DND-41 (cell line): ENCODE results near the gene DENND1A.

Source experiments
- ATAC-seq: fragments of 200-7000 bp; cut with Tn5 transposase; 3 replicates; pipeline ENCODE4 v1.9.1; 2021; ENCODE audit warnings: low read depth; ENCODE audit not compliant: insufficient read depth
- DNase-seq: peaks from one replicate; pipeline ENCODE4 v3.0.0-alpha.2; 2020
- H2AFZ ChIP-seq: 2 replicates; pipeline ENCODE4 v1.6.0; 2012; ENCODE audit warnings: low read depth, low read length
- H3K27ac ChIP-seq: 2 replicates; pipeline ENCODE4 v1.5.1; 2012; ENCODE audit warnings: low read length, inconsistent platforms
- H3K27me3 ChIP-seq: fragments of 200-600 bp; sonication (generic); 2 replicates; pipeline ENCODE4 v1.6.0; 2012; ENCODE audit warnings: low read length, mild to moderate bottlenecking, inconsistent platforms; ENCODE audit not compliant: insufficient read depth, poor library complexity
- H3K36me3 ChIP-seq: 2 replicates; pipeline ENCODE4 v1.5.1; 2012; ENCODE audit warnings: low read length, inconsistent platforms; ENCODE audit not compliant: insufficient read depth
- H3K4me1 ChIP-seq: 2 replicates; pipeline ENCODE4 v1.5.1; 2012; ENCODE audit warnings: mild to moderate bottlenecking, low read length; ENCODE audit not compliant: insufficient read depth
- H3K4me2 ChIP-seq: 2 replicates; pipeline ENCODE4 v1.6.0; 2012; ENCODE audit warnings: mild to moderate bottlenecking, moderate library complexity, low read length, inconsistent platforms; ENCODE audit not compliant: insufficient read depth
- H3K4me3 ChIP-seq, 2 experiments: fragments of 200-600 bp in 1 of 2; shearing (Covaris generic) in 1 of 2; 2 replicates each; pipeline ENCODE4 v1.5.1; 2012 to 2016; ENCODE audit warnings: inconsistent platforms in 2 of 2, low read length in 2 of 2, mild to moderate bottlenecking in 2 of 2, low read depth in 1 of 2, moderate library complexity in 1 of 2
- H3K79me2 ChIP-seq: 2 replicates; pipeline ENCODE4 v1.6.0; 2012; ENCODE audit warnings: low read length, inconsistent platforms; ENCODE audit not compliant: insufficient read depth
- H3K9ac ChIP-seq: 2 replicates; pipeline ENCODE4 v1.6.0; 2012; ENCODE audit warnings: low read depth, mild to moderate bottlenecking, inconsistent platforms, low read length, moderate library complexity
- H3K9me3 ChIP-seq: 2 replicates; pipeline ENCODE4 v1.5.1; 2012; ENCODE audit warnings: low read length, moderate library complexity, mild to moderate bottlenecking, inconsistent platforms; ENCODE audit not compliant: insufficient read depth, severe bottlenecking
- H4K20me1 ChIP-seq: 2 replicates; pipeline ENCODE4 v1.6.0; 2012; ENCODE audit warnings: low read length; ENCODE audit not compliant: insufficient read depth
- EZH2 ChIP-seq: IDR thresholded peaks from 3 replicates; pipeline ENCODE4 v1.6.1; 2012; ENCODE audit warnings: borderline replicate concordance, low read depth, mild to moderate bottlenecking, moderate library complexity, low read length, inconsistent platforms; ENCODE audit not compliant: severe bottlenecking
- TF ChIP-seq, protein P1 (sequence below): IDR thresholded peaks from 2 replicates; pipeline ENCODE4 v1.5.1; 2012; ENCODE audit warnings: borderline replicate concordance, low read length, moderate library complexity, mild to moderate bottlenecking; ENCODE audit not compliant: poor library complexity, severe bottlenecking; ENCODE audit errors: extremely low read depth

The DENND1A gene

DNA sequence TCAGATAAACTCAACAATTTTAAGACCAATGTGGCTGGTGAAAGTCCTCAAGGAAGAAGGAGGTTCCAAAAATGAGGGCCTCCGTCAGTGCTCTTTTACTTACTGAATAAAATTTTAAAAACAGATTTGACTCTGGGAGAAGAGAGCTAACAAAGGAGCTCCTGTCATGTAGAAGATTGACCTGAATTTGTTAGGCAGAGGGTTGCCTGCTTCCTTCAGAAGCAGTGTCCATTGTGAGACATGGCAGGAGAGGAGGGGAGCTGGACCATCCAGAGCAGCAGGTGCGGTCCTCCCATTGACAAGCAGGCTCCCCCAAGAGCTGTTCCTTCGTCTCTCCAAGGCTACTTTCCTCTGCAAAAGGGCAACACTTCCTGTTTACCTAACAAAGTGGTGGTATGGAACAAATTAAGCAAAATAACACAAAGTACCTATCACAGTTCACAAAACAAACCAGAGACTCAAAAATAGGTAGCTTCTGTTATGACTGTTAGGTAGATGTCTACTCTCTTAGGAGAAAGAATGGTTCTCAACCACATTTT is 238.1 kb downstream of the DENND1A start:
- H3K79me2 ChIP-seq = no peaks in the 10 kb centered on the region
- H4K20me1 ChIP-seq = no peaks in the 10 kb centered on the region; the same call in 1 of the 2 replicates
- DNase-seq (no peak), ATAC-seq (no peak)
- no peak overlapping the region for H2AFZ ChIP-seq
- H3K4me2 ChIP-seq = no peak overlapping the region
- H3K4me1 ChIP-seq = no peaks in the 10 kb centered on the region
- no peaks in the 10 kb centered on the region for H3K27me3 ChIP-seq
- H3K4me3 ChIP-seq = no peak overlapping the region
- H3K9ac ChIP-seq = no peak overlapping the region
- no peaks in the 10 kb centered on the region for H3K9me3 ChIP-seq
- no peak overlapping the region for H3K27ac ChIP-seq
- no peaks in the 10 kb centered on the region for H3K36me3 ChIP-seq
- TF ChIP-seq, protein P1, sequence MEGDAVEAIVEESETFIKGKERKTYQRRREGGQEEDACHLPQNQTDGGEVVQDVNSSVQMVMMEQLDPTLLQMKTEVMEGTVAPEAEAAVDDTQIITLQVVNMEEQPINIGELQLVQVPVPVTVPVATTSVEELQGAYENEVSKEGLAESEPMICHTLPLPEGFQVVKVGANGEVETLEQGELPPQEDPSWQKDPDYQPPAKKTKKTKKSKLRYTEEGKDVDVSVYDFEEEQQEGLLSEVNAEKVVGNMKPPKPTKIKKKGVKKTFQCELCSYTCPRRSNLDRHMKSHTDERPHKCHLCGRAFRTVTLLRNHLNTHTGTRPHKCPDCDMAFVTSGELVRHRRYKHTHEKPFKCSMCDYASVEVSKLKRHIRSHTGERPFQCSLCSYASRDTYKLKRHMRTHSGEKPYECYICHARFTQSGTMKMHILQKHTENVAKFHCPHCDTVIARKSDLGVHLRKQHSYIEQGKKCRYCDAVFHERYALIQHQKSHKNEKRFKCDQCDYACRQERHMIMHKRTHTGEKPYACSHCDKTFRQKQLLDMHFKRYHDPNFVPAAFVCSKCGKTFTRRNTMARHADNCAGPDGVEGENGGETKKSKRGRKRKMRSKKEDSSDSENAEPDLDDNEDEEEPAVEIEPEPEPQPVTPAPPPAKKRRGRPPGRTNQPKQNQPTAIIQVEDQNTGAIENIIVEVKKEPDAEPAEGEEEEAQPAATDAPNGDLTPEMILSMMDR = no peak
- TF ChIP-seq EZH2 = no peak

DNA sequence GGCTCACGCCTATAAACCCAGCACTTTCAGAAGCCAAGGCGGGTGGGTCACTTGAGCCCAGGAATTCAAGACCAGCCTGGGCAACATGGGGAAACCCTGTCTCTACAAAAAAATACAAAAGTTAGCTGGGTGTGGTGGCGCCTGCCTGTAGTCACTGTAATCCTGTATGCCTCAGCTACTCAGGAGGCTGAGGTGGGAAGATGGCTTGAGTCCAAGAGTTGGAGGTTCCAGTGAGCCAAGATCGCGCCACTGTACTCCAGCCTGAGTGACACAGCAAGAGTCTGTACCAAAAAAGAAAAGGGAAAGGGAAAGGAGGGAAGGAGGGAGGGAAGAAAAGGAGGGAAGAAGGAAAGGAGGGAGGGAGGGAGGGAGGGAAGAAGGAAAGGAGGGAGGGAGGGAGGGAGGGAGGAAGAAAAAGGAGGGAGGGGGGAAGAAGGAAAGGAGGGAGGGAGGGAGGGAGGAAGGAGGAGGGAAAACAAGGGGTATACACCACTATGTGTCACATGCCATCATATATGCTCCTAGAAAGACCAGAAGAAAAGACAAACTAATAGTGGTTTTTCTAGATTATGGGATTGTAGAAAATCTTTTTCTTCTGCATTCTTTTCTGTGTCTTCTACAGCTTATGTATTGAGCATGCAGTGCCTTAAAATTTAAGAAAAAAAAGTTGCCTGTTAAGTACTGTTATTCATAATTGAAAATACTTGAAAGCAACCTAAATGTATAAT is 240.1 kb downstream of the DENND1A start:
- Histone ChIP-seq H3K9me3 (no peaks in the 10 kb centered on the region), H3K4me1 (no peaks in the 10 kb centered on the region), H3K36me3 (no peaks in the 10 kb centered on the region), H3K79me2 (no peaks in the 10 kb centered on the region), H3K4me3 (no peak overlapping the region), H4K20me1 (no peaks in the 10 kb centered on the region; the same call in 1 of the 2 replicates), H3K4me2 (no peak overlapping the region), H3K27me3 (no peaks in the 10 kb centered on the region), H3K9ac (no peak overlapping the region), H2AFZ (no peak overlapping the region), H3K27ac (no peak overlapping the region)
- DNase-seq (no peak), ATAC-seq (no peak)
- TF ChIP-seq, protein P1 = no peak
- no peak for TF ChIP-seq EZH2

DNA sequence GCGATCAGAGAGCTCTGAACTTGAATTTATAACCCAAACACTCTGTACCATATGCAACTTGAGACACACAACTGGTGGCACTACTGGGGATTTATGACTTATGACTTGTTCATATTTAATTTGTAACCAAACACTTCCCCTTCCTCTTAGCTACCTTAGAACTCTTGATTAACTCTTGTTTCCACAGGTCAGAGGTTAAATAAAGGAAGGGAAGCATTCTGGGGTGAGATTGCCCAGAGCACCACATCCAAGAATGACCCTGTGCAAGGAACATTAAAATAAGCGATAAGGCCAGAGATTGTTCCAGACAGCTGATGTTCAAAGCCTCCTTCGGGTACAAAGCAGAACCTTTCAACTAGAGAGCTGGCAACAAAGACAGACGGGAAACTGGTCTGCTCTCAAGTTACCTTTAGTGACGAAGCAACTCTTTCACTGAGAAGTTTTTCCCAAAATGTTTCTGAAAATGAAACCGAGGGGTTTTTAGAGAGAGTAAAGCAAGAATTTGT is 242.6 kb downstream of the DENND1A start:
- H3K9me3 ChIP-seq = no peaks in the 10 kb centered on the region
- H2AFZ ChIP-seq = no peak overlapping the region
- H3K27ac ChIP-seq = no peak overlapping the region
- H4K20me1 ChIP-seq = no peaks in the 10 kb centered on the region; the same call in 1 of the 2 replicates
- H3K4me1 ChIP-seq = no peaks in the 10 kb centered on the region
- H3K27me3 ChIP-seq = no peaks in the 10 kb centered on the region
- ATAC-seq (no peak), DNase-seq (no peak)
- no peak overlapping the region for H3K4me2 ChIP-seq
- H3K36me3 ChIP-seq = no peaks in the 10 kb centered on the region
- TF ChIP-seq EZH2 = no peak
- TF ChIP-seq, protein P1 = no peak
- H3K4me3 ChIP-seq = no peak overlapping the region
- H3K9ac ChIP-seq = no peak overlapping the region
- no peaks in the 10 kb centered on the region for H3K79me2 ChIP-seq
